NCI-H1048 (cell line): ENCODE results near the gene IL4R.
"Not testable (repeated sequence)": the region's sequence is repeated elsewhere in the genome, so short reads cannot be mapped to it uniquely, and the experiment has no call there.

Experiments
- DNase-seq: peaks from one replicate; lab custom pipeline; 2025; lab: John Stamatoyannopoulos, UW

The IL4R gene

GRCh38 chr16:27313422-27314160 is at the start of gene IL4R:
Gene IL4R (plus strand): TSS chr16:27313974. CDS start chr16:27340204, 26,230 bp downstream.
- no peak for DNase-seq

DNA sequence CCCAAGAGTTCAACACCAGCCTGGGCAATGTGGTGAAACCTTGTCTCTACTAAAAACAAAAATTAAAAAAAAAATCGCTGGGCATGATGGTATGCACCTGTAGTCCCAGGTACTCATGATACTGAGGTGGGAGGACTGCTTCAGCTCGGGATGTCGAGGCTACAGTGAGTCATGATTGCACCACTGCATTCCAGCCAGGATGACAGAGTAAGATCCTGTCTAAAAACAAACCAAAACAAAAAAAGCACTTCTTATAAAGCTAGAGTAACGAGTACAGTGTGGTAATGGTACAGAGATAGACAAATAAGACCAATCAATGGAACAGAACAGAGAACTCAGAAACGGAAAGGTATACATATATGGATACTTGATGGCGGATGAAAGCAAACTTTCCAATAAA is 49.6 kb upstream of the IL4R start:
- DNase-seq = no peak

DNA sequence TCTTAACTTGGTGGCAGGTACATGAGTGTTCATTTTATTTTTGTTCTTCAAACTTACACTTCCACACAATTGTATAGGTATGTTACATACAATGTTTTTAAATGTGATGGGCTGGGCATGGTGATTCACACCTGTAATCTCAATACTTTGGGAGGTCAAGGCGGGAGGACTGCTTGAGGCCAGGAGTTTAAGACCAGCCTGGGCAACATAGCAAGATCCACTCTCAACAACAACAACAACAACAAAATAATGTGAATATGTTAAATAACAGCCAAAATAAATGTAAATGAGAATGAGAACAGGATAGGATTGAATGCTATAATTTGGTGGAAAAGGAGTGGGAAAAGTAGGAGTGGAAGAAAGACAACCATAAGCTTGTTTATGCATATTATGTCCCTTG is 47.8 kb upstream of the IL4R start:
- DNase-seq = no peak

- no peak for DNase-seq
Measured at GRCh38 chr16:27267037-27267677, 46.6 kb upstream of the IL4R start.

DNA sequence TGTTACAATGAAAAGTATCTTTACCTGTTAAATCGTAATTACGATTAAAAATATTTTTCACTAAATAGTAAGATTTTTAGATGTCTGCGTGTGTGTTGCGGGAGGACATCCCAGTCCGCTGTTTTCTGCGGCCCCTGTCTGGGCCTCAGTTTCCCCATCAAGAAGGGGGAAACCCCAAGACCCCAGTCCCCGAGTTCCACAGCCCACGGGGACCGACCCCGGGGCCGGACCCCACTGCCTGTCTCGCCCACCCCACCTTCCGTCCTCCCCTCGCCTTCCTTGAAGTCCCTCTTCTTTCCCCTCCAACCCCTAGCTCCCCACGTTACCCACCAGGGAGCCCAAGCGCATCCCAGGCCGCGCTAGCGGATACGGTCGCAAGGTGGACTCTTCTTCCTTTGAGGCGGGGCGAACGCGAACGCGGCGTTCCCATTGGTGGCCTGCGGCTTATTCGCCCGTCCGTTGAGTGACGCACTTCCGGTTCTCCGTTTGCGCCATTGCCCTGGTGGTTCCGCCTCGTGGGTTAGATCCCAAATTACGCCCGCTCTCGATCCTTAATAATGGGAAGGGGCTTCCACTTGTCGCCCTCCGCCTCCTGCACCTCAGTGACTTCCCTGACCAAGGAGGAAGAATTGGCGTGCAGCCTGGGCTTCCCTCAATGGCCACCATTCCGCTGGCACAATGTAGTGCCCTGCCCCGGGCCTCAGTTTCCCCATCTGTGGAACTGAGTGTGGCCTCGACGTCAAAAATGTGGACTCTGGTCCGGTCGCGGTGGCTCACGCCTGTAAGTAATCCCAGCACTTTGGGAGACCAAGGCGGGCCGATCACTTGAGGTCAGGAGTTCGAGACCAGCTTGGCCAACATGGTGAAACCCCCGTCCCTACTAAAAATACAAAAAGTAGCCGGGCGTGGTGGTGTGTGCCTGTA is 45.1 kb upstream of the IL4R start, which contains the start of gene NSMCE1:
Gene NSMCE1, minus strand, starts transcription at position 397 of the 924 bp plus-strand sequence. CDS start 11,202 bp downstream, outside the sequence.
- peak; percentile 69 for DNase-seq

DNA sequence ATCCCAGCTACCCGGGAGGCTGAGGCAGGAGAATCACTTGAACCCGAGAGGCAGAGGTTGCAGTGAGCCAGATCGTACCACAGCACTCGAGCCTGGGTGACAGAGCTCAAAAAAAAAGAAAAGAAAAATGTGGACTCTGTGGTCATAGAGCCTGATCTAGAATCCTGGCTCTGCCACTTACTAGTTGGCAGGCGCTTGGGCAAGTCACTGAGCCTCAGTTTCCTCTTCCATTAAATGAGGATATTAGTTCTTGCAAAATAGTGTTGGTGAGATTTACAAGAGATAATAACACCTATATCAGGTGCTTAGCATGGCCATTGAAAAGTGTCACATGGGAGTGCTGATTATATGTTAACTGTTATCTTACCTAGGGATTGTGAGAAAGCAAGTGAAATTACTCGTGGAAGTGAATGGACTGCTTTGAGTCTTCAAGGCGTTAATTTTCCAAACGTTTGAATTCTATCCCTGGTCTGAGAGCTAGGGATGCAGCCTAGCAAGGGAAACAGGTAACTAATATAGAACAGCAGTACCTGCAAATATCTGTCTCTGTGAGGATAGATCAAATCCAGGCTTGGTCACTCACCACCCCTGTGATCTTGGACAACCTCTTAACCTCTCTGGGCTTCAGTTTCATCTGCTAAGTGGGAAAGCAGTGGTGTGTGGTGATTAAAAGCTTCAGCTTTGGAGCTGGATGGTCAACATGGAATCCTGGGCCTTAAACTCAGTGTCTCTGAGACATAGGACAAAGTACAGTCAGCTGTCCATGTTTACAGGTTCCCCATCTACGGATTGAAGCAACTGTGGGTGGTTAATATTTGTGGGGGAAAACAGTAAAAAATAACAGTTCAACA is 44.2 kb upstream of the IL4R start:
- no peak for DNase-seq

GRCh38 chr16:27270349-27270748 is 43.4 kb upstream of the IL4R start:
- no peak for DNase-seq

DNA sequence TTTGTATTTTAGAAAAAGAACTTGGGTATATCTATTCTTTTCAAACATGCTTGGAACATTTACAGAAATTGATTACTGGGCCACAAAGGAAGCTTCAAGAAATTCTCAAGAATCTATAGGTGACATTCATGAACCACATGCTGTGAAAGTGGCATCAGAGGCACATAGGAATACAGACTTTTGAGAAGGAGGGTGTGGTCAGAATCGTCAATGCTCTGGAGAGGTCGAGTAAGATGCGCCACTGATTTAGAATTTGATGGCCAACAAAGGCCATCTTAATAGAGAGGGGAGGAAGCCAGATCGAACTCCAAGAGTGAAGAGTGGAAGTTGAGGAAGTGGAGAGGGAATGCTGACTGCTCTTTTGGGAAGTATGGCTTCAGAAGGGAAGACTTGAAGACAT is 41.7 kb upstream of the IL4R start:
- no peak for DNase-seq

- not testable (repeated sequence) for DNase-seq
Measured at GRCh38 chr16:27272697-27273096, 41.1 kb upstream of the IL4R start.

GRCh38 chr16:27273330-27273669 is 40.5 kb upstream of the IL4R start:
- no peak for DNase-seq

- DNase-seq = no peak
Measured at GRCh38 chr16:27273670-27274423, 39.9 kb upstream of the IL4R start.

DNA sequence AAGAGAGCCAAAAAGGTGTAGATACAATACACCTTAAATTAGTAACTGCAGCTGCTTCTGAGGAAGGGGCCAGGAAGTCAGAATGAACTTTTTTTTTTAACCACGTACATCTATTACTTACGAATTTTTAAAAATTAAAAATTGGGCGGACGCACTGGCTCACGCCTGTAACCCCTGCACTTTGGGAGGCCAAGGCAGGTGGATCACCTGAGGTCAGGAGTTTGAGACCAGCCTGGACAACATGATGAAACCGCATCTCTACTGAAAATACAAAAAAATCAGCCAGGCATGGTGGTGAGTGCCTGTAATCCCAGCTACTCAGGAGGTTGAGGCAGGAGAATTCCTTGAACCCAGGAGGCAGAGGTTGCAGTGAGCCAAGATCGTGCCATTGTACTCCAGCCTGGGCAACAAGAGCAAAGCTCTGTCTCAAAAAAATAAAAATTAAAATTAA is 39.3 kb upstream of the IL4R start:
- DNase-seq = not testable (repeated sequence)

- no peak for DNase-seq
Measured at GRCh38 chr16:27275394-27275793, 38.4 kb upstream of the IL4R start.

GRCh38 chr16:27281243-27281642 is 32.5 kb upstream of the IL4R start:
- no peak for DNase-seq

DNA sequence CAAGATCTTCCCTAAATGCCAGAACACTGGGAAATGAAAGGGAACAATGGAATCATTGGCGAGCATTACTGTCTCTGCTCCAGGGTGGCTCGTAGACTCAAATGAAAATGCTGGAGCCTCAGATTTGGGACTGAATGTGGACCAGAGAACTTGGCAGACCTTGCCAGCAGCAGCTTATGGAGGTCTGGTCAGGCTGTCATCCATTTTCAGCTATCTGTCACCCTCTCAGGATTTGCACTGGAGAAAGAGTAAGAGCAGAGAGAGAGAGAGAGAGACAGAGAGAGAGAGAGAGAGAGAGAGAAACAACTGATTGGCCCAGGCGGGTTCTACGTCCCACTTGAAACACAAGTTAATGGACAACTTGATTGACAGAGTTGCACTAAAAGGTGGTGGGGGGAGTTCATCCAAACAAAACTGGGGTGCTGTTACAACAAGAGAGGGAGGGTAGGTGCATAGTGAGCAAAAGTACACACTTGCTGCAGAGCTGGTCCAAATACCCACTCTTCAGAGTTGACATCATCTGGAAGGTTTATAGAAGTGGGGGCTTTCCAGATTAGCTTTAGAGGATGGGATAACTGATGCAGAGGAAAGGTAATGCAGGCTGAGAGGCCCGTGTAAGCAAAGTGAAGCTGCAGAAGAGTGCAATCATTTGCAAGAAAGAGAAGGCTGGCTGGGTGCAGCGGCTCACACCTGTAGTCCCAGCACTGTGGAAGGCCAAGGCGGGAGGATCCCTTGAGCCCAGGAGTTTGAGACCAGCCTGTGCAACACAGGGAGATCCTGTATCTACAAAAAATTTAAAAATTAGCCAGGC is 28.7 kb upstream of the IL4R start:
- no peak for DNase-seq

GRCh38 chr16:27285676-27286196 is 28.0 kb upstream of the IL4R start:
- no peak for DNase-seq

DNA sequence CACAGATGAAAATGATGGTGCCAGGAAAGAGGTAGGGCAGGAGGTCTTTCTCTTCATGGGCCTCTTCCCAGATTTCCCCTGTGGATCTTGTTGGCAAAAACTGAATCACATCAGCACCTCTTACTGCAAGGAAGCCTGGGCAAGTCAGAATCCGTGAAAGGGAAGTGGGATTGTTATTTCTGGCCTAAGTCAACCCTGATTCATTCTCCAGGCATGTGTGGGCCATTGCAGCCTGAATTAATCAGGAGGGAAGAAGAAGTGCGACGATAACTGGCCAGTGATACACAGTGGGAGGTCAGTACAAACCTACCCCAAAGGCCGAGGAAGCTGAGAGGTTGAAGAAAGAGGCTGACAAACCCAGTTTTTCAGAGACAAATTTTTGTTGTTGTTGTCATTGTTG is 27.3 kb upstream of the IL4R start:
- DNase-seq = no peak

DNA sequence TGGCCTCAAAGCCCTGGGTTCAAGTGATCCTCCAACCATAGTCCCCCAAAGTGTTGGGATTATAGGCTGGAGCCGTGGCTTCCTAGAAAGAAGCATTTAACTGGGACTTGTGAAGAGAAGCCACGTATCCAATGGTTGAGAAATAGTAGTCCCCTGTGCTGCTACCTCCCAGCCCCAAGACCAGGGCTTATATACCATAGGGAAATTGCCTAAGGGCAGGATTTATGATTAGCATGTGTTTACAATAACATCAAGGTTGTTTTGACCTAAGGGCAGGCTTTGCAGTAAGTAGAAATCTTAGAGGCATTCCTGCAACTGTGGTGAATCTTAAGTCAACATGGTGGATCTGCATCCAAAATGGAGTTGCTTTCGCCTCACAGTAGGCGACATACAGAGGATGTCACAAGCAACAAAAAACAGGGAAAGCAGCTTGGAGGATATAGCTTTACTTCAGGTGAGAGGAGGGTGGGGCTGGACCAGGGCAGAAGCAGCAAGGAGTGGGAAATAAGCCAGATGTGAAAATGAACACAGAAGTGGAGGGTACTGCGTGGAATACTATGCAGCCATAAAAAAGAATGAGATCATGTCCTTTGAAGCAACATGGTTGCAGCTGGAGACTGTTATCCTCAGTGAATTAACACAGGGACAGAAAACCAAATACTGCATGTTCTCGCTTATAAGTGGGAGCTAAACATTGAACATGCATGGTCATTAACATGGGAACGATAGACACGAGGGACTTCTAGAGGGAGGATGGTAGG is 26.5 kb upstream of the IL4R start:
- DNase-seq = no peak

GRCh38 chr16:27287887-27288286 is 25.9 kb upstream of the IL4R start:
- DNase-seq = no peak
